Adrenal gland (tissue), 5 donors: ENCODE data around the gene TBCB.

Experiments used
- POLR2A ChIP-seq, 2 donors: fragments of 450-650 bp; IDR thresholded peaks; one replicate each; pipeline ENCODE4 v1.6.1; 2017; ENCODE audit warnings: antibody characterized with exemption in 2 of 2, mild to moderate bottlenecking in 2 of 2, moderate library complexity in 1 of 2
- TF ChIP-seq, protein P1 (sequence below), 6 experiments: fragments of 450-650 bp in 4 of 6; fragments of 200-600 bp in 2 of 6; sonication (generic) in 1 of 6; IDR thresholded peaks; 1 replicate in 5 of 6; 2 replicates in 1 of 6; pipeline versions ENCODE4 v1.5.1 to v1.8.0; 2016 to 2021; ENCODE audit warnings: antibody characterized with exemption in 6 of 6, mild to moderate bottlenecking in 2 of 6, moderate library complexity in 1 of 6
- donor health status: DM: no; HTN: no; CAD: no.

DNA sequence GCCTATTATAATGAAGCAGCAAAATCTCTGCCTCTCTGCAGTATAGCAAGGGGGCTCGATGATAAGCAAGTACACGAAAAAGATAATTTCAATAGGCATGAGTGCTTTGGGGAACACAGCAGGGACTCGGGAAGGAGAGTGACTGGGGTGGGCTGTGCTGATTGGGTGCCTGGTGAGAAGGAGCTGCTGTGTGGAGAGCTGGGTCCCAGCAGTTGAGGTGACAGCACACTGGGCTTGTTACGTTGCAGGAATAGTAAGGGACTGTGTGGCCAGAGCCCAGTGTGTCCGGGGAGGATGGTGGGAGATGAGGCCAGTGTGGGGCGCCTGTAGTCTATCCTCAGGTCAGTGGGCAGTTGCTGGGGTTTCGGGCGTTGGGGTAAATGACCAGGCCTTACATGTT is 43.2 kb upstream of the TBCB start:
- TF ChIP-seq, protein P1, sequence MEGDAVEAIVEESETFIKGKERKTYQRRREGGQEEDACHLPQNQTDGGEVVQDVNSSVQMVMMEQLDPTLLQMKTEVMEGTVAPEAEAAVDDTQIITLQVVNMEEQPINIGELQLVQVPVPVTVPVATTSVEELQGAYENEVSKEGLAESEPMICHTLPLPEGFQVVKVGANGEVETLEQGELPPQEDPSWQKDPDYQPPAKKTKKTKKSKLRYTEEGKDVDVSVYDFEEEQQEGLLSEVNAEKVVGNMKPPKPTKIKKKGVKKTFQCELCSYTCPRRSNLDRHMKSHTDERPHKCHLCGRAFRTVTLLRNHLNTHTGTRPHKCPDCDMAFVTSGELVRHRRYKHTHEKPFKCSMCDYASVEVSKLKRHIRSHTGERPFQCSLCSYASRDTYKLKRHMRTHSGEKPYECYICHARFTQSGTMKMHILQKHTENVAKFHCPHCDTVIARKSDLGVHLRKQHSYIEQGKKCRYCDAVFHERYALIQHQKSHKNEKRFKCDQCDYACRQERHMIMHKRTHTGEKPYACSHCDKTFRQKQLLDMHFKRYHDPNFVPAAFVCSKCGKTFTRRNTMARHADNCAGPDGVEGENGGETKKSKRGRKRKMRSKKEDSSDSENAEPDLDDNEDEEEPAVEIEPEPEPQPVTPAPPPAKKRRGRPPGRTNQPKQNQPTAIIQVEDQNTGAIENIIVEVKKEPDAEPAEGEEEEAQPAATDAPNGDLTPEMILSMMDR (IDR thresholded peaks at IDR 0.05): no peak
- no peak for TF ChIP-seq POLR2A (IDR thresholded peaks at IDR 0.05)
